GM10847 (cell line): ENCODE results near the gene SLC9A8.

ENCODE experiments used
- POLR2A ChIP-seq: IDR thresholded peaks from 2 replicates; pipeline ENCODE4 v1.6.1; 2011; ENCODE audit not compliant: insufficient read length; ENCODE audit errors: extremely low read depth

Gene SLC9A8

GRCh38 chr20:49785149-49785851, 27.3 kb upstream of the SLC9A8 start:
- TF ChIP-seq POLR2A = no peak

- TF ChIP-seq POLR2A = no peak
Observed at GRCh38 chr20:49785852-49786175, 26.8 kb upstream of the SLC9A8 start.

- no peak for TF ChIP-seq POLR2A
Observed at GRCh38 chr20:49786196-49786595, 26.4 kb upstream of the SLC9A8 start.

GRCh38 chr20:49786668-49787370, 25.8 kb upstream of the SLC9A8 start:
- no peak for TF ChIP-seq POLR2A

- no peak for TF ChIP-seq POLR2A
Observed at GRCh38 chr20:49787371-49788357, 25.0 kb upstream of the SLC9A8 start.

GRCh38 chr20:49790077-49790798, 22.4 kb upstream of the SLC9A8 start:
- no peak for TF ChIP-seq POLR2A

- no peak for TF ChIP-seq POLR2A
Observed at GRCh38 chr20:49791165-49791564, 21.5 kb upstream of the SLC9A8 start.

- no peak for TF ChIP-seq POLR2A
Observed at GRCh38 chr20:49792006-49792405, 20.6 kb upstream of the SLC9A8 start.

- no peak for TF ChIP-seq POLR2A
Observed at GRCh38 chr20:49792611-49793010, 20.0 kb upstream of the SLC9A8 start.

- no peak for TF ChIP-seq POLR2A
Observed at GRCh38 chr20:49794336-49795134, 18.1 kb upstream of the SLC9A8 start.

- no peak for TF ChIP-seq POLR2A
Observed at GRCh38 chr20:49795135-49795424, 17.5 kb upstream of the SLC9A8 start.

GRCh38 chr20:49796600-49797343, 15.9 kb upstream of the SLC9A8 start:
- no peak for TF ChIP-seq POLR2A

GRCh38 chr20:49797344-49797615, 15.3 kb upstream of the SLC9A8 start:
- no peak for TF ChIP-seq POLR2A

- TF ChIP-seq POLR2A = no peak
Observed at GRCh38 chr20:49798718-49799117, 13.9 kb upstream of the SLC9A8 start.

- TF ChIP-seq POLR2A = no peak
Observed at GRCh38 chr20:49799698-49800097, 12.9 kb upstream of the SLC9A8 start.

GRCh38 chr20:49803418-49803817, 9.2 kb upstream of the SLC9A8 start:
- TF ChIP-seq POLR2A = no peak
